ENCODE data around the gene DPM3.
"Not testable (repeated sequence)": the region's sequence is repeated elsewhere in the genome, so short reads cannot be mapped to it uniquely, and the experiment has no call there.

The DPM3 gene

DNA sequence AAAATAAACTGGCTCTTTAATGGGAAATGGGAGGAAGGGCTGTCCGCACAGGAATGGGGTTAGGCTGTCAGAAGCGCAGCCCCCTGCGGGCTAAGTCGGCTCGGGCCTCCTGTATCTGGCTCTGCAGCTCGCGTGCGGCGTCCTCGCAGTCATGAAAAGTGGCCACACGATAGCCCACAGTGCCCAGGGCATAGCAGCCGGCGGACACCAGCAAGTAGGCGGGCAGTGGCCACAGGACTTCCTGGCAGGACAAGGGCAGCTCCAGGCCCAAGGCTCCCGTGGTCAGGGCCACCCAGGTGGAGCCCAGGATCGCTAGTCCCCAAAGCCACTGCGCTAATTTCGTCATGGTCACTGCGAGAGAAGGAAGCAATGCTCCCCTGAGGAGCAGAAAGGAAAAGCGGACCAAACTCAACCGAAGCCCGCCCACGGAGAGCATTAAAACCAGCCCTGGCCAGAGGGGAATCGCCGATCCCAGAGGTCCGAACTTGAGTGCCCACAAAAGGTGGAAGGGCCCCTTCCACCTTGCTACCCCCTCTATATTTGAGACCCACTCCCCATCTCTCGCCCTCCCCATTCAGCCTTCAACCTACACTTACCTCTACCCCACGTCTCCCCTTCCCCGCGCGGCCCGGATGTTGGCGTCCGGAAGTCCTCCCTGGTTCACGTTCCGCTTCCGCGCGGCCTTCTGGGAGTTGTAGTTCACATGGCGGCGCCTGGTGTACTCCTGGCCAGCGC lies at the start of gene DPM3:
Gene DPM3, minus strand, starts transcription at position 637 of the 735 bp plus-strand sequence. Its CDS starts 291 bp downstream, at position 346.
- peak; percentile 87 for DNase-seq (ENCODE audit: low read depth)

GRCh38 chr1:155189926-155190325 lies 49.6 kb upstream of the DPM3 start:
- not testable (repeated sequence) for DNase-seq (ENCODE audit: low read depth)

GRCh38 chr1:155188268-155188667 lies 47.9 kb upstream of the DPM3 start:
- DNase-seq (ENCODE audit: low read depth): no peak

- DNase-seq (ENCODE audit: low read depth): no peak
Observed at GRCh38 chr1:155187456-155187891, 47.1 kb upstream of the DPM3 start.

DNA sequence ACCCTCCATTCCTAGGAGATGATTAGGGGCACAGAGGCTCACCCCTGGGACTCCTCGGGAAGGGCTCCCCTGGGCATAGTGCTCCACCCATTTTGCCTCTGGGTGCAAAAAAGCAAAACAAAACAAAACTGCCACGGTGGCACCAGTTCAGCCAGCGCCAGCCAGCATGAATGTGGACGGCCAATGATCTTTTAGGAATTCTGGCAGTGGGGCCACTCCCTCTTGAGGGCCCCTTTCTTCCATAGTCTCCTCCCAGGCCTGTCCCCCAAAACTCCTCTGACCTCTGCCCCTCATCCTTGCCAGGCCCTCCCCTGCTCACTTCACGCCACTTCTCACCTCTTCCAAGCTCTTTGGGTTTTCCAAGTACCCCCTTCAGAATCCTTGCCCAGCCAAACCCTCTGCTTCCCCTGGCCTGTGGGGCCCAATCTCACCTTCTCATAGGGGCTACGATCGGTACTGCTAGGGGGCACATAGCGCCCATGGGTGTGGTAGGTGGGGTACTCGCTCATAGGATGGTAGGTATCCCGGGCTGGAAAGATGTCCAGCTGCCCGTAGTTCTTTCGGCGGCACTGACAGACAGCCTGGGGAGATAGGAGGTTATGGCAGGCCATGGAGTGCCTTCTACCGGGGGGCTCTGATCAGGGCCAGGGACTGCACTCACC lies 46.6 kb upstream of the DPM3 start:
- DNase-seq (ENCODE audit: low read depth): no peak

GRCh38 chr1:155186067-155186793 lies 45.9 kb upstream of the DPM3 start:
- no peak for DNase-seq (ENCODE audit: low read depth)

DNA sequence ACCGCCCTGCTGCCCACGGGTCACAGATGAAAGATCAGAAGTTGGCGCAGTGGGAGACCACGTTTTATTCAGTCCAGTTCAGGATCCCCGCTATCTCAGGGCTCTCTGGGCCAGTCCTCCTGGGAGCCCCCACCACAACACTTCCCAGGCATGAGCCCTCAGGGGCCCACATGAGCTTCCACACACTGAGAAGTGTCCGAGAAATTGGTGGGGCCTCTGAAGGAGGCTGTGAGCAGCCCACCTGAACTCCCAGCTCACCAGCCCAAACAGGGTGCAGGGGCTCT lies 45.4 kb upstream of the DPM3 start:
- DNase-seq (ENCODE audit: low read depth): no peak

- no peak for DNase-seq (ENCODE audit: low read depth)
Observed at GRCh38 chr1:155184835-155185782, 44.8 kb upstream of the DPM3 start.

- no peak for DNase-seq (ENCODE audit: low read depth)
Observed at GRCh38 chr1:155184351-155184811, 44.0 kb upstream of the DPM3 start.

DNA sequence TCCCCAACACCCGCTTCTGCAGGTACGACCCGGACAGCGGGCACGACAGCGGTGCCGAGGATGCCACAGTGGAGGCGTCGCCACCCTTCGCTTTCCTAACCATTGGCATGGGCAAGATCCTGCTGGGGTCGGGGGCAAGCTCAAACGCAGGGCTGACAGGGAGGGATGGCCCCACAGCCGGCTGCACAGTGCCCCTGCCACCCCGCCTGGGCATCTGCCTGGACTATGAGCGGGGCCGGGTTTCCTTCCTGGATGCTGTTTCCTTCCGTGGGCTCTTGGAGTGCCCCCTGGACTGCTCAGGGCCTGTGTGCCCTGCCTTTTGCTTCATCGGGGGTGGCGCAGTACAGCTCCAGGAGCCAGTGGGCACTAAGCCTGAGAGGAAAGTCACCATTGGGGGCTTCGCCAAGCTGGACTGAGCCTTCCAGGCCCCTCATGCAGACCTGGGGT lies 43.5 kb upstream of the DPM3 start:
- no peak for DNase-seq (ENCODE audit: low read depth)

- no peak for DNase-seq (ENCODE audit: low read depth)
Observed at GRCh38 chr1:155182052-155182550, 41.8 kb upstream of the DPM3 start.

DNA sequence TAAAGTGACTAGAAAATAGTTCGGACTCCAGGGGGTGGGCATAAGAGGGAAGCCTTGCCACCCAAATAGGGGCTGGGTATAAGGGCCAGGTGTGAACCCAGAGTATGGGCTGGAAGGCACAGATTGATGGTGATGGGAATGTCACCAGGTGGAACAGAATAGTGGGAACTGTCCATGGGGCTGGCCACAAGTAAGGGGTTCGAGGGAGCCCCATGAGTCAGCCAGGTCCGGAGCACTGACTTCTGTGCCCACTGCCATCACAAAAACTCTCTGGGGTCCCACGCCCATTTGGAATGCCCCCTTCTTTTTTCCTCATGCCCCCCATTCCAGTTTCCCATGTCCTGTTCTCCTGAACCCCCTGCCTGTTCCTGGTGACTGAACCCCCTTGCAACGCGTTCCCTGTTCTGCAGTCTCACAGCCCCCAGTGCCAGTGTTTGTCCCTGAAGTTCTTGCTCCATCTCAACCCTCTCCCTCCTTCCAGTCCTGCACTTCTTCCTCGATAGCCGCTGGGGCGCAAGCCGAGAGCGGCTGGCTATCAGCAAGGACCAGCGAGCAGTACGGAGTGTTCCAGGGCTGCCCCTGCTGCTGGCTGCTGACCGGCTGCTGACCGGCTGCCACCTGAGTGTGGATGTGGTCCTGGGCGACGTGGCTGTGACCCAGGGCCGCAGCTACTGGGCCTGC lies 41.2 kb upstream of the DPM3 start:
- no peak for DNase-seq (ENCODE audit: low read depth)

DNA sequence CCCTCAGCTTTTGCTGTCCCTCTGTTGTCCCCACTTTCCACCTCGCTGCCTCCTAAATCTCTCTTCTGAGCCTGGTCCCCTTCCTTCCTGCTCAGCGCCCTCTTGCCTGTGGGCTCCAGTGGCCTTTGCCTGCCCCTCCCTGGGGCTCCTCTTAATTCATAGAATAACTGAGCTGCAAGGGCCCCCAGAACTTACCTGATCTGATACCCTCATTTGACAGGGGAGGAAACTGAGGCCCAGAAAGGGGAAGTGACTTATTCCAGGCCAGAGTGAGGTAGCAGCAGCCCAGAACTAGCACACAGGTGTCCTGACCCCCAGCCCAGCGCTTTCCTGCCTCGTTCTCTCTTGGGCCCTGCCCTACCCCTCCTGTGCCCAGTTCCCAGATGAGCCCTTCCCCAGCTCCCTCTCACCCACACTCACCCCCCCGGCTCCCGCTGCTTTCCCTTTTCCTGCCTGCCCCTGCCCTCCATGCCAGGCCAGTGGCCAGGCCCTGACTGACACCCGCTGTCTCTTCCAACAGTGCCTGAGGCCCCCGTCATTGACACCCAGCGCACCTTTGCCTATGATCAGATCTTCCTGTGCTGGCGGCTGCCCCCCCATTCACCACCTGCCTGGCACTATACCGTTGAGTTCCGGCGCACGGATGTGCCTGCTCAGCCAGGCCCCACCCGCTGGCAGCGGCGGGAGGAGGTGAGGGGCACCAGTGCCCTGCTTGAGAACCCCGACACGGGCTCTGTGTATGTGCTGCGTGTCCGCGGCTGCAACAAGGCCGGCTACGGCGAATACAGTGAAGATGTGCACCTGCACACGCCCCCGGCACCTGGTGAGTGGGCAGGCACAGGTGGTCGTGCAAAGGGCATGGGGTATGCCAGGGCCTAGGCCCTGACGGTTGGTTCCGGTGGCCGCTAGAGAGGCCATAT lies 39.0 kb upstream of the DPM3 start:
- DNase-seq (ENCODE audit: low read depth): no peak

DNA sequence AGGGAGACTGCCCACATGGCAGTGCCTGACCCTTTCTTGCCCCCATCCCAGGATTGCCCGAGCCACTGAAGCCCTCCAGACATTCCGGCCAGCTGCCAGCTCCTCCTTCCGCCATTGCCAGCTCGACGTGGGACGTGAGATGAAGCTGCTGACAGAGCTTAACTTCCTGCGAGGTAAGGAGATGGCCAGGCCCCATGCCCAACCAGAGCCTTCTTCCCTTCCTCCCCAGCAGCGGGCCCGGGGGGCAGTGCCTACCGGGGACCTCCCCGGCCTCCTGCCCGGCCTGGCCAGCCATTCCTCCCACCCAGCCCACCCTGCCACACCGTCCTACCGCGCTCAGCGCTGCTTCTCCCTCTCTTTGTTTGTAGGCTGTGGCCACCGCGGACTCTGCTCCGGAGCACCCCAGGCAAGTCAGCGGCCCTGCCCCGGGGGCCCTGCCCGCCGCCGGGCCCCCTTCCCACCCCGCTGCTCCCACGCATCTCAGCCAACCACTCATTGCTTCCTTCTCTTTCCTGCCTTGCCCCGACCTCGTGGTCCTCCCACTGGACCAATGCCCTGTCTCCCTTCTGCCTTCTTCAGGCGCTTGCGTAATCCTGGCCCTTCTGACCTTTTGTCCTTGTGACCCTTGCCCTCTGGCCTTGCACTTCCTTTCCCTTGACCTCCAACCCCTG lies 38.2 kb upstream of the DPM3 start:
- DNase-seq (ENCODE audit: low read depth): no peak

- no peak for DNase-seq (ENCODE audit: low read depth)
Observed at GRCh38 chr1:155177918-155178281, 37.6 kb upstream of the DPM3 start.

GRCh38 chr1:155177192-155177917 lies 37.0 kb upstream of the DPM3 start:
- DNase-seq (ENCODE audit: low read depth): no peak

DNA sequence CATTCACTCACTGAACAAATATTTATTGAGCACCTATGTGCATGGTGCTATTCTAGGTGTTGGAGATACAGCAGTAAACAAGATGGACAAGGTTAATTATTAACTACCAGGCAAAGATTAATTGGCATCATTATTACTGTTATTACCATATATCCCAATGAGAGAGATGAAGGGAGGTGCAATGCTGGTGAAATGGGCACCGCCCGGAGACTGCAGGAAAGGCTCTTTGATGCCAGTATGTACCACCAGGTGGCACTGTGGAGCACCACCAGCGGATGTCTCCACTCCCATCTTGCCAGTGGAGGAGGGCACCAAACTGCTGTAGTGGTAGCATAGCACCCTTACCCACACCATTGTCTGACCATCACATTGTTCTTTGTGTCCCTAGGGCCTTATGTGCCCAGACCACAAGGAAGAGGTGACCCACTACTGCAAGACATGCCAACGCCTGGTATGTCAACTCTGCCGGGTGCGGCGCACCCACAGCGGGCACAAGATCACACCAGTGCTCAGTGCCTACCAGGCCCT lies 36.3 kb upstream of the DPM3 start:
- DNase-seq (ENCODE audit: low read depth): peak; percentile 80

DNA sequence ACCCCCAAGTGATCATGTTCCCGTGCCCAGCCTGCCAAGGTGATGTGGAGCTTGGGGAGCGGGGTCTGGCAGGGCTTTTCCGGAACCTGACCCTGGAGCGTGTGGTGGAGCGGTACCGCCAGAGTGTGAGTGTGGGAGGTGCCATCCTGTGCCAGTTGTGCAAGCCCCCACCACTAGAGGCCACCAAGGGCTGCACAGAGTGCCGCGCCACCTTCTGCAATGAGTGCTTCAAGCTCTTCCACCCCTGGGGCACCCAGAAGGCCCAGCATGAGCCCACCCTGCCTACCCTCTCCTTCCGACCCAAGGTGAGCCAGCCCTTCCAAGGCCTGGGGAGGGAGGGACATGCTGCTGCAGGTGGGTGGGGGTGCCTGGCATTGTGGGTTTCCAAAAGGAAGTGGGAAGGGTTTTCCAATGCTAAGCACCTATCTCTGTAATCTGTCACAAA lies 35.6 kb upstream of the DPM3 start:
- DNase-seq (ENCODE audit: low read depth): no peak
